HEK293 (cell line): ENCODE data around the gene SDS.

Source experiments
- CTCF ChIA-PET: fragments of 350-600 bp; formaldehyde crosslinking; extraction: SDS; loops from one replicate; lab custom pipeline; 2021; ENCODE audit warnings: antibody characterized with exemption; lab: Yijun Ruan, JAX
- POLR2A ChIA-PET: fragments of 300-600 bp; formaldehyde crosslinking; extraction: SDS; loops from one replicate; lab custom pipeline; 2020; ENCODE audit warnings: antibody characterized with exemption, inconsistent platforms; lab: Yijun Ruan, JAX
- H3K27ac ChIP-seq: fragments of 200-500 bp; sonication (Bioruptor generic); 2 replicates; pipeline ENCODE4 v1.5.1; 2014; ENCODE audit warnings: low read depth, low read length, control low read depth, inconsistent platforms; ENCODE audit errors: extremely low read depth
- H3K36me3 ChIP-seq, 2 experiments: fragments of 200-500 bp in 1 of 2; sonication (Bioruptor generic) in 1 of 2; 1 replicate in 1 of 2; 2 replicates in 1 of 2; pipeline ENCODE4 v1.5.1; 2014 to 2017; ENCODE audit warnings: inconsistent platforms in 2 of 2, low read length in 2 of 2; ENCODE audit not compliant: control insufficient read depth in 2 of 2, insufficient read depth in 1 of 2
- H3K4me1 ChIP-seq: fragments of 200-500 bp; sonication (Bioruptor generic); 2 replicates; pipeline ENCODE4 v1.5.1; 2014; ENCODE audit warnings: mild to moderate bottlenecking, low read length, inconsistent platforms; ENCODE audit not compliant: control insufficient read depth, insufficient read depth
- H3K4me3 ChIP-seq: 2 replicates; pipeline ENCODE4 v1.5.1; 2011; ENCODE audit warnings: low read depth, mild to moderate bottlenecking, control low read depth, low read length, moderate library complexity
- H3K9me3 ChIP-seq: fragments of 200-500 bp; sonication (Bioruptor generic); 2 replicates; pipeline ENCODE4 v1.5.1; 2014; ENCODE audit warnings: low read depth, low read length, inconsistent platforms; ENCODE audit not compliant: control insufficient read depth, insufficient read depth
- IKZF3 ChIP-seq: fragments of 450-650 bp; IDR thresholded peaks from 2 replicates; pipeline ENCODE4 v1.5.0; 2018; ENCODE audit warnings: missing biosample characterization, mild to moderate bottlenecking, missing genetic modification characterization, moderate library complexity
- PRDM4 ChIP-seq: fragments of 450-650 bp; formaldehyde crosslinking; IDR thresholded peaks from 2 replicates; pipeline ENCODE4 v1.5.1; 2017; ENCODE audit warnings: missing biosample characterization, missing genetic modification characterization
- ZBTB17 ChIP-seq: fragments of 450-650 bp; formaldehyde crosslinking; IDR thresholded peaks from 2 replicates; pipeline ENCODE4 v1.5.1; 2016; ENCODE audit warnings: missing biosample characterization, missing genetic modification characterization
- ZNF239 ChIP-seq: fragments of 450-650 bp; formaldehyde crosslinking; IDR thresholded peaks from 2 replicates; pipeline ENCODE4 v1.5.1; 2016; ENCODE audit warnings: missing biosample characterization, missing genetic modification characterization
- ZNF26 ChIP-seq: fragments of 450-650 bp; formaldehyde crosslinking; IDR thresholded peaks from 2 replicates; pipeline ENCODE4 v1.5.1; 2016; ENCODE audit warnings: missing biosample characterization, missing genetic modification characterization
- ZNF366 ChIP-seq: fragments of 450-650 bp; formaldehyde crosslinking; conservative IDR thresholded peaks from 2 replicates; pipeline ENCODE4 v1.5.1; 2016; ENCODE audit warnings: missing biosample characterization, missing genetic modification characterization
- ZNF423 ChIP-seq: fragments of 450-650 bp; formaldehyde crosslinking; IDR thresholded peaks from 2 replicates; pipeline ENCODE4 v1.5.1; 2016; ENCODE audit warnings: missing biosample characterization, missing genetic modification characterization
- ZNF596 ChIP-seq: fragments of 450-650 bp; IDR thresholded peaks from 2 replicates; pipeline ENCODE4 v1.5.0; 2018; ENCODE audit warnings: missing biosample characterization, mild to moderate bottlenecking, missing genetic modification characterization, moderate library complexity
- ZNF654 ChIP-seq: fragments of 450-650 bp; formaldehyde crosslinking; IDR thresholded peaks from 2 replicates; pipeline ENCODE4 v1.5.1; 2016; ENCODE audit warnings: low read depth, missing biosample characterization, missing genetic modification characterization
- ZNF664 ChIP-seq: fragments of 450-650 bp; formaldehyde crosslinking; IDR thresholded peaks from 2 replicates; pipeline ENCODE4 v1.5.1; 2016; ENCODE audit warnings: missing biosample characterization, missing genetic modification characterization
- ZNF777 ChIP-seq: fragments of 450-650 bp; formaldehyde crosslinking; IDR thresholded peaks from 2 replicates; pipeline ENCODE4 v1.5.1; 2017; ENCODE audit warnings: missing biosample characterization, missing genetic modification characterization, borderline replicate concordance
- ZSCAN18 ChIP-seq: fragments of 450-650 bp; formaldehyde crosslinking; IDR thresholded peaks from 2 replicates; pipeline ENCODE4 v1.5.1; 2016; ENCODE audit warnings: missing biosample characterization, missing genetic modification characterization

Gene SDS

GRCh38 chr12:113439606-113440030 is 35.9 kb upstream of the SDS start (continued):
- no peak for TF ChIP-seq ZNF664 (tag by site-specific recombination)
- TF ChIP-seq ZNF654: peak; percentile 77
- TF ChIP-seq ZNF423: no peak
- peak; percentile 77; the same call in 1 of the 2 replicates for TF ChIP-seq IKZF3 (tag by site-specific recombination)

- CTCF ChIA-PET: interaction anchor here (0.7 to 1.0 kb wide), 3 partner anchors 93 to 473 kb away, joined by 3 read pairs; no protein-coding TSS in a partner anchor
- H3K27ac ChIP-seq: no peak overlapping the region
Observed at GRCh38 chr12:113439301-113439597, 35.6 kb upstream of the SDS start.

GRCh38 chr12:113438523-113439300 is 35.0 kb upstream of the SDS start:
- Histone ChIP-seq H3K9me3 (no peaks in the 10 kb centered on the region), H3K36me3 (no peaks in the 10 kb centered on the region), H3K4me1 (no peaks in the 10 kb centered on the region), H3K4me3 (no peak overlapping the region), H3K27ac (no peak overlapping the region)
- POLR2A ChIA-PET: no interaction called here
- TF ChIP-seq ZNF777 (tag by site-specific recombination) (0 out of 2 replicates have a peak, but pooled peaks have one; percentile 22), ZBTB17 (peak; percentile 100), ZNF239 (tag by site-specific recombination) (no peak), ZNF366 (tag by site-specific recombination) (peak; percentile 94)
- CTCF ChIA-PET: interaction anchor here (0.6 to 1.2 kb wide), 3 partner anchors 23 to 426 kb away, joined by 3 to 4 read pairs (median 3); no protein-coding TSS in a partner anchor

More at GRCh38 chr12:113439301-113439597, 35.6 kb upstream of the SDS start:
- Histone ChIP-seq H3K4me3 (no peak overlapping the region), H3K36me3 (no peaks in the 10 kb centered on the region), H3K9me3 (no peaks in the 10 kb centered on the region), H3K4me1 (no peaks in the 10 kb centered on the region)
- TF ChIP-seq ZNF596 (no peak), ZBTB17 (peak; percentile 96)
- POLR2A ChIA-PET: no interaction called here

- Histone ChIP-seq H3K4me3 (no peak overlapping the region), H3K9me3 (no peaks in the 10 kb centered on the region), H3K4me1 (no peaks in the 10 kb centered on the region), H3K36me3 (no peaks in the 10 kb centered on the region), H3K27ac (no peak overlapping the region)
- ChIA-PET POLR2A (no interaction called here), CTCF (interaction anchor here (0.6 to 1.2 kb wide), 3 partner anchors 124 to 427 kb away, joined by 3 read pairs; no protein-coding TSS in a partner anchor)
- TF ChIP-seq ZNF26 (tag by site-specific recombination) (no peak), ZNF366 (tag by site-specific recombination) (no peak), PRDM4 (tag by site-specific recombination) (no peak), ZBTB17 (0 out of 2 replicates have a peak, but pooled peaks have one; percentile 60), ZSCAN18 (tag by site-specific recombination) (no peak)
Observed at GRCh38 chr12:113437729-113438100, 34.0 kb upstream of the SDS start.
